ENCODE data around the gene NAA40. TPM values are rescaled to one million over a fixed set of nuclear protein-coding genes. Genes with fewer than 3 reads are reported as not detected.
A peak's percentile ranks its signal among the peaks of the same experiment; 100 is the strongest.

The NAA40 gene
- total RNA-seq, 3 donors from 2014 or later = 12.1 to 16.9 (median 14.1) TPM

DNA sequence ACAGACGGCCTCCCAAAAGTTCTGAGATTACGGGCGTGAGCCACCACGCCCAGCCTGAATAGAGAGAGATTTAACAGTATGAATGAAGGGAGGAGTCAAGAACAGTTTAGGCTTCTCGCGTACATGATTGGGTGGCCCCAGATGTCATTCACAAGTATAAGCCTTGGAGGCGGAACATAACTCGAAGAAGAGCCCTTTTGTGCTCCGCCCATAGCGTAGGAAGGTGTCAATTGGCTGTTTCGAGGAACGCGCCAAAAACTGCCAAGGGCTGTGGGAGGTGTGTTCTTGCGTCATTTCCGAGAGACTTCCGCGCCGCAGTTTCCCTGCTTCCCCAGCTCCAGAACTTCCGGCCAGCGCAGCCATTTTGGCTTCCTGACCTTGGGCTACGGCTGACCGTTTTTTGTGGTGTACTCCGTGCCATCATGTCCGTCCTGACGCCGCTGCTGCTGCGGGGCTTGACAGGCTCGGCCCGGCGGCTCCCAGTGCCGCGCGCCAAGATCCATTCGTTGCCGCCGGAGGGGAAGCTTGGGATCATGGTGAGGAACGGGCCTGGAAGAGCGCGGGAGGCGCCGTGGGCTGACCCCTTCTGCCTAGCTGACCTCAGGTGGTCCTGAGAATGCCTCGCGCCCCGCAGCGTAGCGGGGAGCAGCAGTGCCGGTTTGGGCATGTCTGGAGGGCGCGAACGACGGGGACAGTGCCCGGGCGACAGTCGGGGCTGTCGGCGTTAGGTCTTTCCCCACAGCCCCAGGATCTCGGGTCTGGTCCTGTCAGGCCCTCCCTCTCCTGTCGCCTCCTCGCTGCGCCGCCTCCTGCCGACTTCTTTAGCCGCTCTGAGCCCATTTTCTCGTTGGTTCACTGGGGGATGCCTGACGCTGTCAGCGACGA is 35.7 kb downstream of the NAA40 start, which contains the start of gene COX8A:
COX8A (plus strand) TSS at position 362 of the 885 bp plus-strand sequence; CDS start at position 423, 61 bp downstream.
- ATAC-seq = peak; percentile 99
- H3K36me3 Mint-ChIP-seq (ENCODE audit: insufficient read depth) = peaks cover 8% of the 10 kb centered on the region
- H3K4me3 Mint-ChIP-seq = peak within 1 kb of the TSS; percentile 100
- peak; percentile 87 for DNase-seq
- H3K9me3 Mint-ChIP-seq = no peaks in the 10 kb centered on the region
- peaks cover 24% of the 10 kb centered on the region for H3K4me1 Mint-ChIP-seq (ENCODE audit: low read depth)
- H3K27me3 Mint-ChIP-seq (ENCODE audit: low read depth) = peaks cover 2% of the 10 kb centered on the region

DNA sequence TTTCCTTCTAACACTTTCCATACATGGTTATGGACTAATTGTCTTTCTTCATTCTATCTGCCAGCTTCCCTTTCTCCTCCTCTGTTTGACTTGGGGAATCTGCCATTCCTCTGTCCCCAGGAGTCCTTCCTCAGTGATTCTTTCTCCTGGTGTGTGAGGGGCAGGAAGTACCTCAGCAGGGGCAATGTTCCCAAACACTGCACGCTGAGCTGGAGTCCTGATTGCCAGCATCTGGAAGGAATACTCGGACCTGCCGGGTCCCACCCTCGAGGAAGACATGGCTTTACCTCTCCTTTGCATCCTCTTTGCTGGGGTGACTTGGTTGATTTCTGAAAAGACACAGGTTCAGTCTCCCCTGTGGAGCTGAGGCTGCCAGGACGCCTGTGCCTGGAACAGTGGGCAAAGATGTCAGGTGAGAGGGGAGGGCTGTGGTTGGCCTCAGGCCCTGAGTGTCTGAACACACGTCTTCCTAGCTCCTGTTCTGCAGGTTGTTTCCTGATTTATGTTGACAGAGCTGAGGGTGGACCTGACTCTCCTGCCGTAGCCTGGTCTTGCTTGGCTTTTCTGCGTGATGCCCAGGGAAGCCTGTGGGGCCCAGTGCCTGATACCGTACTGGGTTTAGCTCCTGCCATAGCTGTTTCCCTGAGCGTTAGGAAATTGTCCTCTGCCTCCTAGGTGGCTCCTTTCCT is 39.9 kb downstream of the NAA40 start:
- Mint-ChIP-seq H3K4me1 (ENCODE audit: low read depth) (peaks cover 20% of the 10 kb centered on the region), H3K36me3 (ENCODE audit: insufficient read depth) (peaks cover 8% of the 10 kb centered on the region), H3K27me3 (ENCODE audit: low read depth) (no peaks in the 10 kb centered on the region), H3K4me3 (no peak overlapping the region), H3K9me3 (no peaks in the 10 kb centered on the region)
- no peak for DNase-seq
- ATAC-seq = no peak

DNA sequence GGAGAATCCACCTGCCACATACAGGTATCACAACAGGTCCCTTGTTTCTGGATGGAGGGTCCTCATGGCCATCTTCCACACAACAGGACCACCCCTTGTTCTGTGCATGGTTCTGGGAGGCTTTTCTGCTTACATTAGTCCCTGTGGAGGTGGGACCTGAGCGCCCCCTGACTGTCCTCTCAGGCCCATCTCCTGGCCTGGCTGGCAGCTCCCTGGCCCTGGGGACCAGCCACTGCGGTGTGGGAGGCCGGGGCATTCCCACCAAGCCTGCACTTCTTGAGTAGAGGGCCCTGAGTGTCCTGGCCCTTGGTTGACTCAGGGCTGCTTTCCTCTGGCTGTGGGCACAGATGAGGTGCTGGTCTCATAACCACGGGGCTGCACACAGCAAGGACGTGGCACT is 40.6 kb downstream of the NAA40 start:
- Mint-ChIP-seq H3K9me3 (no peaks in the 10 kb centered on the region), H3K36me3 (ENCODE audit: insufficient read depth) (peaks cover 8% of the 10 kb centered on the region), H3K27me3 (ENCODE audit: low read depth) (no peaks in the 10 kb centered on the region), H3K4me3 (no peak overlapping the region), H3K4me1 (ENCODE audit: low read depth) (peaks cover 16% of the 10 kb centered on the region)
- DNase-seq (no peak), ATAC-seq (no peak)

DNA sequence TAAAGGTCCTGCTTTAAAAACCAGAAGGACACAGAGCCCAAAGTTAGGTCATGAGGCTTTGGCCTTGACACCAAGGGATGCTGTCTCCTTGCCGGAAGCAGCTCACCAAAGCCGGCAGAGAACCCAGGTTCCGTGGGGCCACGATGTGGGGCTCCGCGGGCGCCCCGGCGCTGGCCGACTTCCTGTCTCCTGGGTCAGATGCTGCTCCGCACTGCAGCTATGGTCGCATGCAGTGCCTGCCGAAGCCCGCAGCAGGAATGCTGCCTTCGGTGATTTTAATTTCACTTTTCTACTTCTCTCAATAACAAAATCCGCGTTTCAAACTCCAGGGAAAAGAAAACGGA is 47.0 kb downstream of the NAA40 start:
- ATAC-seq = peak; percentile 83 to 86
- Mint-ChIP-seq H3K4me1 (ENCODE audit: low read depth) (peaks cover 28% of the 10 kb centered on the region), H3K27me3 (ENCODE audit: low read depth) (no peaks in the 10 kb centered on the region), H3K4me3 (peak overlapping the region; percentile 98), H3K9me3 (no peaks in the 10 kb centered on the region), H3K36me3 (ENCODE audit: insufficient read depth) (peaks cover 15% of the 10 kb centered on the region)
- DNase-seq = peak; percentile 46

DNA sequence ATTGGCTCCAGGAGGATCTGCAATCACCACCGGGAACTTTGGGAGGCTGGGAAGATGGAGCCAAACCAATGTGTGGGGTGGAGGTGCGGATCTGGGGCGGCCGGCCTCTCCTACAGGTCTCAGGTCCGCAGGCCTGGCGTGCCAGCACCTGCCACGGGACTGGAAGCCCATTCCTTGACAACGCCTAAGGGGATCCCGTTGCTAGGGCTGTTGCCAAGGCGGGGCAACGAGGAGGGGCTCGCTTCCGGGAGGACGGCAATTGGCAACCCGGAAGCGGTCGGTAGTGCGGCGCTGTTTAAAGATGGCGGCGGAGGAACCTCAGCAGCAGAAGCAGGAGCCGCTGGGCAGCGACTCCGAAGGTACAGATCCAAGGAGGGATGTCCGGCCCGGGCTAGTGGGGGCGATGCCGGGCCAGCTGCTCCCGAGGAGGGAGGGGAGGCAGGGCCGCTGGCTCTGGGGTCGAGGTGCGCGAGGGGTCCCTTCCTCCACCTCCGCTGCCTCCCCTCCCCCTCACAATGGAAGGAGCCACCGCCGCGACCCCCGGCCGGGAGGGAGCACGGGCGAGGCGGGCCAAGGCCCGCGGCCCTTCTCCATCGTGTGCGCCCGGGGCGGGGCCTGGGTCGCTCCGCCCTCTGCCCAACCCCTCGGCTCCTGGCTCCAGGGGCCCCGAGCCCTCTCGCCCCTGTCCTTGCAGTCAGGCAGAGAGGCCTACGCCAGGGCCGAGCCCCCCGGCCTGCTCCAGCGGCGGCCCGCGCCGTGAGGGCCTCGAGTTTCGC is 47.5 kb downstream of the NAA40 start, which contains the start of gene OTUB1:
OTUB1 (plus strand) TSS at position 283 of the 776 bp plus-strand sequence; CDS start at position 302, 19 bp downstream.
- peak; percentile 82 for DNase-seq
- peaks cover 16% of the 10 kb centered on the region for H3K36me3 Mint-ChIP-seq (ENCODE audit: insufficient read depth)
- H3K4me3 Mint-ChIP-seq = peak within 1 kb of the TSS; percentile 98
- no peaks in the 10 kb centered on the region for H3K27me3 Mint-ChIP-seq (ENCODE audit: low read depth)
- no peaks in the 10 kb centered on the region for H3K9me3 Mint-ChIP-seq
- peak; percentile 95 to 97 for ATAC-seq
- peaks cover 28% of the 10 kb centered on the region for H3K4me1 Mint-ChIP-seq (ENCODE audit: low read depth)

DNA sequence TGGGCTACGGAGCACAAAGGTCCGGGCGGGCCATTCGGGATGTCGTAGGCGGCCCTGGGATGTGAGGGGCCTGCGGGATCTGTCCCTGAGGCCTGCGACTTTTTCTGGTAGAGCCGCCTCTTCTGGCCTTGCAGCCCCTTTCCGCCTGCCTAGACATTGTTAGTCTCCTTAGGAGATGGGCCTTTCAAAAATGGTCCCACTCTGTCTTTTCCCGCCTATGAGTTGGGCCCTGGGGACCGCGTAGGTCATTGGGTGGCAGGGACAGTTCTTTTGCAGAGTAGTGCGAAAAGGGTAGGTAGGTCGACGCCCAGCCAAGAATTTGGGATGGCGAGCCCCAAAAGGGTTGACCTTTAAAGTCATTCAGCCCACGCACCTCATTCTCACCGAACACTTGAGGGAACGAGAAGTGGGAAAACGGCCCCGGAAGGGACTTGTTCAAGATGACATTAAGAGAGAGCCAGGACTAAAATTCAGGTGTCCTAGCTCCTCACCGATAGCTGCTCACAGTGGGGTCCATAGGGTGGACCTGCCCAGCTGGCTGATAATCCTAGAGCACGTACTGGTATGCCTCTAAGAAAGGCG is 48.2 kb downstream of the NAA40 start:
- no peaks in the 10 kb centered on the region for H3K9me3 Mint-ChIP-seq
- H3K4me1 Mint-ChIP-seq (ENCODE audit: low read depth) = peaks cover 32% of the 10 kb centered on the region
- H3K4me3 Mint-ChIP-seq = peak overlapping the region; percentile 78
- DNase-seq = no peak
- ATAC-seq = no peak
- H3K36me3 Mint-ChIP-seq (ENCODE audit: insufficient read depth) = peaks cover 20% of the 10 kb centered on the region
- H3K27me3 Mint-ChIP-seq (ENCODE audit: low read depth) = no peaks in the 10 kb centered on the region

DNA sequence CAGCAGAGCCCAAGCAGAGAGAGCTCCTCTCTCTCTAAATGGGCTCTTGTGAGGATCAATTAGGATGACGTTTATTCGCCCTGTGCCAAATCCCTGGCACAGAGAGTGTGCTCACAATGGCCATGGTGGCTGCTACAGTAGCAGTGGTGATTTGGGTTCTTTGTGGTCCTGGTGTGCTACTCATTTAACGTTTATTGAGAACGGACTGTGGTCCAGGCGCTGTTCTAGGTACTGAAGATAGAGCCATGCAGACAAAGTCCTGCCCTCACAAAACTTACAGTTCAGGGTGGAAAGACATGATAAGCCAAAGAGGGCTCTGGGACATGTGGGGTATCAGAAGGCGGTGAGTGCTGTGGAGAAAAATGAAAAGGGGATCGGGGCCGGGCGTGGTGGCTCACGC is 52.8 kb downstream of the NAA40 start:
- Mint-ChIP-seq H3K4me3 (no peak overlapping the region), H3K9me3 (no peaks in the 10 kb centered on the region), H3K36me3 (ENCODE audit: insufficient read depth) (peaks cover 33% of the 10 kb centered on the region), H3K27me3 (ENCODE audit: low read depth) (no peaks in the 10 kb centered on the region), H3K4me1 (ENCODE audit: low read depth) (peaks cover 24% of the 10 kb centered on the region)
- no peak for DNase-seq
- no peak for ATAC-seq

DNA sequence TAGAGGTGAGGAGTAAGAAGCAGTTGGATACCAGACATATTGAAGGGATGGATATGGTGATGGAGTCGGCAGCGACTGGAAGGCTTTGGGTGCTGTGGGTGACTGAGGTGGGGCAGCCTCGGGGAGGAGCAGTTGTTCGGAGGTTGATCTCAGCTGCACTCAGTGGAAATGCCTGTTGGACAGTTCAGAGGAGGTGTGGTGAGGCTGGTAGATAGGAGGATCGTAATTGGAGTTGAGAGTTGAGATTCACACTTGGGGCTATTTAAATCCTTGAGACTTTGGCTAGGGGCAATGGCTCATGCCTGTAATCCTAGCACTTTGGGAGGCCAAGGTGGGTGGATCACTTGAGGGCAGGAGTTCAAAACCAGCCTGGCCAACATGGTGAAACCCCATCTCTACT is 54.3 kb downstream of the NAA40 start:
- H3K4me3 Mint-ChIP-seq = no peak overlapping the region
- peaks cover 36% of the 10 kb centered on the region for H3K36me3 Mint-ChIP-seq (ENCODE audit: insufficient read depth)

DNA sequence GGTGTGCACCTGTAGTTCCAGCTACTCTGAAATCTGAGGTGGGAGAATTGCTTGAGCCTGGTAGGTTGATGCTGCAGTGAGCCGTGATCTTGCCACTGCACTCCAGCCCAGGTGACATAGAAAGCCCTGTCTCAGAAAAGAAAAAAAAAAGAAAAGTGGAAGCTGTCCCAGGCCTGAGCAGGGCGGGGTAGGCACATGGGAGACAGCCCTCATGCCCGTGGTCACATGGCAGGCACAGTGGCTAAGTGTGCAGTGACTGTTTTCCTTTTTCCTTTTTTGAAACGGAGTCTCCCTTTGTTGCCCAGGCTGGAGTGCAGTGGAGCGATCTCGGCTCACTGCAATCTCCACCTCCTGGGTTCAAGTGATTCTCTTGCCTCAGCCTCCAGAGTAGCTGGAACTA is 55.2 kb downstream of the NAA40 start:
- peaks cover 8% of the 10 kb centered on the region for H3K4me1 Mint-ChIP-seq (ENCODE audit: low read depth)

More for the DNA sequence above, 54.3 kb downstream of the NAA40 start:
- DNase-seq (no peak), ATAC-seq (no peak)
- peaks cover 14% of the 10 kb centered on the region for H3K4me1 Mint-ChIP-seq (ENCODE audit: low read depth)
- no peaks in the 10 kb centered on the region for H3K9me3 Mint-ChIP-seq
- H3K27me3 Mint-ChIP-seq (ENCODE audit: low read depth) = no peaks in the 10 kb centered on the region

DNA sequence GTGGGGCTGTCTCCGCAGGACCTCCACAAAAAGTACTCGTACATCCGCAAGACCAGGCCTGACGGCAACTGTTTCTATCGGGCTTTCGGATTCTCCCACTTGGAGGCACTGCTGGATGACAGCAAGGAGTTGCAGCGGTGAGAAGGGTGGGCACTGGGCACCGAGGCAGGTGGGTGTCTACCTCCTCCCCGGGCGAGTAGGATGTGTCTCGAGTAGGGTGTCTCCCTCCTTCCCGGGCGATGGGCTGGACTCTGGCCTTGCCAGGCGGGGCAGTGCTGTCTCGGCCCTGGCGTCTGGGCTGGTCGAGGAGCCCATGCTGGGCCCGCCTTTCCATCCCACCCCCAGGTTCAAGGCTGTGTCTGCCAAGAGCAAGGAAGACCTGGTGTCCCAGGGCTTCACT is 57.7 kb downstream of the NAA40 start:
- Mint-ChIP-seq H3K27me3 (ENCODE audit: low read depth) (no peaks in the 10 kb centered on the region), H3K4me1 (ENCODE audit: low read depth) (peaks cover 6% of the 10 kb centered on the region), H3K36me3 (ENCODE audit: insufficient read depth) (peaks cover 20% of the 10 kb centered on the region), H3K4me3 (no peak overlapping the region), H3K9me3 (no peaks in the 10 kb centered on the region)
- ATAC-seq (no peak), DNase-seq (no peak)

More for the DNA sequence above, 55.2 kb downstream of the NAA40 start:
- DNase-seq (no peak), ATAC-seq (no peak)
- Mint-ChIP-seq H3K9me3 (no peaks in the 10 kb centered on the region), H3K4me3 (no peak overlapping the region), H3K36me3 (ENCODE audit: insufficient read depth) (peaks cover 30% of the 10 kb centered on the region), H3K27me3 (ENCODE audit: low read depth) (no peaks in the 10 kb centered on the region)

DNA sequence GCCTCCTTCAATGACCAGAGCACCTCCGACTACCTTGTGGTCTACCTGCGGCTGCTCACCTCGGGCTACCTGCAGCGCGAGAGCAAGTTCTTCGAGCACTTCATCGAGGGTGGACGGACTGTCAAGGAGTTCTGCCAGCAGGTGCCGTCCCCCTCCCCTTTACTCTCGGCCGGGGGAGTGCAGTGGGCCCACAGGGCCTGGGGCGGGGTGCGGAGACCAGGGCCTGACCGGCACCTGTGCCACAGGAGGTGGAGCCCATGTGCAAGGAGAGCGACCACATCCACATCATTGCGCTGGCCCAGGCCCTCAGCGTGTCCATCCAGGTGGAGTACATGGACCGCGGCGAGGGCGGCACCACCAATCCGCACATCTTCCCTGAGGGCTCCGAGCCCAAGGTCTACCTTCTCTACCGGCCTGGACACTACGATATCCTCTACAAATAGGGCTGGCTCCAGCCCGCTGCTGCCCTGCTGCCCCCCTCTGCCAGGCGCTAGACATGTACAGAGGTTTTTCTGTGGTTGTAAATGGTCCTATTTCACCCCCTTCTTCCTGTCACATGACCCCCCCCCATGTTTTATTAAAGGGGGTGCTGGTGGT is 58.4 kb downstream of the NAA40 start:
- no peak overlapping the region for H3K4me3 Mint-ChIP-seq
- peaks cover 4% of the 10 kb centered on the region for H3K4me1 Mint-ChIP-seq (ENCODE audit: low read depth)
- peaks cover 17% of the 10 kb centered on the region for H3K36me3 Mint-ChIP-seq (ENCODE audit: insufficient read depth)
- H3K27me3 Mint-ChIP-seq (ENCODE audit: low read depth) = no peaks in the 10 kb centered on the region
- no peaks in the 10 kb centered on the region for H3K9me3 Mint-ChIP-seq
- ATAC-seq = no peak
- DNase-seq = no peak

DNA sequence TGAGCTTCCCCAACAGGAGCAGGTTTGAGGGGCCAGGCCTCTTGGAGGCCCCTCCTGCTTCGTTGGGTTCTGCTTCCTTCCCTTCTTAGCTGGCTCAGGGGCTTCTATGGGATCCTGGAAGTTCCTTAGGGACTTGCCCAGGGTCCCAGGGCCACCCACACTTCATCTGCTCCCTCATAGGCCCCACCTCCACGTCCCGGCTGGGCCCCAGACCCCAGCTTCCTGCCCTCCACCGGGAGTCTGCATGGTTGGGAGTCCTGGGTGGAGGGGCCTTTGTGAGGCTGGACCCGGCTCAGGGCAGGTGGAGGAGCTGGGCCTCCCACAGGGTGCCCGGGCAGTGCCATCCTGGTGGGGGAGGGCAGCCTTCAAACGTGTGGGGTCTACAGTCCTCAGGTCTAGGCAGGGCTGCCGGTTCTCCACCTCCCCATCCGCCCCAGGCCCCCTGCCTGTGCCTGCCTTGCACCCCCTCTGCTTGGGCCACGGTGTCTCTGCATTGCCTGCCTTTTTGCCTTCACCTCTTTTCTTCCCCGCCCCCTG is 59.1 kb downstream of the NAA40 start:
- Mint-ChIP-seq H3K36me3 (ENCODE audit: insufficient read depth) (peaks cover 17% of the 10 kb centered on the region), H3K4me1 (ENCODE audit: low read depth) (peaks cover 4% of the 10 kb centered on the region), H3K4me3 (no peak overlapping the region), H3K27me3 (ENCODE audit: low read depth) (no peaks in the 10 kb centered on the region), H3K9me3 (no peaks in the 10 kb centered on the region)
- DNase-seq (no peak), ATAC-seq (no peak)

DNA sequence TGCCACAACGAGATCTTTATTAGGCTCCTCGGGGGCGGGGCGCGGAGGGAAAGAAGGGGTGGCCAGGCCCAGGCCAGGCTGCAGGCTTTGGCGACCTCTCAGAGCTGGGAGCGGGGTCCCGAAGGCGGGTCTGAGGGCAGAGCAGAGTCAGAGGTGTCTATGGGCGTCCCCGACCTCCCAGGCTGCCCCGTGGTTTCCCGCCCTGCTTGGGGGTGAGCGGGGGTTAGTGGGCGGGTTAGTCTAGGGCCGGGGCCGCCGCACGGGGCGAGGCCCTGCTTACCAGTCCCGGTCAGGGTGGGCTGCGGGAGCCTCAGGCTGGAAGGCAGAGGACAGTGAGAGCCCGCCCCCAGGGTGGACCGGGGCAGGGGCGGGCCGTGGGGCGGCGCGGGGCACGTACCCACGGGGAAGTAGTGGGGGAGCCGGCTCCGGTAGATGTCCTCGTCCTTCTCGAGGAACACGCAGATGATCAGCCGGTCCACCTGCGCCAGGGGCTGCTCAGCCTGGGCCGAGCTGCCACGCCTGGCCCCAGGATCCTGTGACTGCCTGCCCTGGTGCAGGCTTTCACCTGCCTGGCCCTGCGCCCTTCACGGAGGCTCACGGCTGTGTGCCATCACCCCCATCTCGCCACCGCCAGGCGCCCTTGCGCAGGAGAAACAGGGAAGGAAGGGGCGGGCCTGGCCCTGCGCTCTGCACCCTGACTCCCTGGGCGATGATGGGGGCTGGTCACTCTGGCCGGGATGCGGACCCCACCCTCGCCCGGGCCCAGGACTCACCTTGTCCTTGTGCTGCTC is 60.0 kb downstream of the NAA40 start:
- no peaks in the 10 kb centered on the region for H3K9me3 Mint-ChIP-seq
- H3K27me3 Mint-ChIP-seq (ENCODE audit: low read depth) = no peaks in the 10 kb centered on the region
- no peak overlapping the region for H3K4me3 Mint-ChIP-seq
- ATAC-seq (peak; percentile 3 to 4), DNase-seq (no peak)
- H3K36me3 Mint-ChIP-seq (ENCODE audit: insufficient read depth) = peaks cover 13% of the 10 kb centered on the region
- peaks cover 1% of the 10 kb centered on the region for H3K4me1 Mint-ChIP-seq (ENCODE audit: low read depth)

All from activated T-cell treated with anti-CD3 and anti-CD28 coated beads, Interleukin-2, amount 50 U/mL, for 4 hours (primary cell).